ENCODE results near the gene KCTD10.
"Not testable (repeated sequence)": the region's sequence is repeated elsewhere in the genome, so short reads cannot be mapped to it uniquely, and the experiment has no call there.

The KCTD10 gene

DNA sequence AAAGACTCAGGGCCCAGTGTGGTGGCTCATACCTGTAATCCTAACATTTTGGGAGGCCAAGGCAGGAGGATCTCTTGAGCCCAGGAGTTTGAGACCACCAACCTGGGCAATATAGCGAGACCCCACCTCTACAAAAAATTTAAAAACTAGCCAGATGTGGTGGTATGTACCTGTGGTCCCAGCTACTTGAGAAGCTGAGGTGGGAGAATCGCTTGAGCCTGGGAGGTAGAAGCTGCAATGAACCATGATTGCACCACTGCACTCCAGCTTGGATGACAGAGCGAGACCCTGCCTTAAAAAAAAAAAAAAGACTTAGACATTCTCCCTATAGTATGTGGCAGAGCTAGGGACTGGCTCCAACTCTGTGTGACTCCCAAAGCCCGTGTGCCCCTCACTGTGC, 3.3 kb upstream of the KCTD10 start:
- TF ChIP-seq, protein P1, sequence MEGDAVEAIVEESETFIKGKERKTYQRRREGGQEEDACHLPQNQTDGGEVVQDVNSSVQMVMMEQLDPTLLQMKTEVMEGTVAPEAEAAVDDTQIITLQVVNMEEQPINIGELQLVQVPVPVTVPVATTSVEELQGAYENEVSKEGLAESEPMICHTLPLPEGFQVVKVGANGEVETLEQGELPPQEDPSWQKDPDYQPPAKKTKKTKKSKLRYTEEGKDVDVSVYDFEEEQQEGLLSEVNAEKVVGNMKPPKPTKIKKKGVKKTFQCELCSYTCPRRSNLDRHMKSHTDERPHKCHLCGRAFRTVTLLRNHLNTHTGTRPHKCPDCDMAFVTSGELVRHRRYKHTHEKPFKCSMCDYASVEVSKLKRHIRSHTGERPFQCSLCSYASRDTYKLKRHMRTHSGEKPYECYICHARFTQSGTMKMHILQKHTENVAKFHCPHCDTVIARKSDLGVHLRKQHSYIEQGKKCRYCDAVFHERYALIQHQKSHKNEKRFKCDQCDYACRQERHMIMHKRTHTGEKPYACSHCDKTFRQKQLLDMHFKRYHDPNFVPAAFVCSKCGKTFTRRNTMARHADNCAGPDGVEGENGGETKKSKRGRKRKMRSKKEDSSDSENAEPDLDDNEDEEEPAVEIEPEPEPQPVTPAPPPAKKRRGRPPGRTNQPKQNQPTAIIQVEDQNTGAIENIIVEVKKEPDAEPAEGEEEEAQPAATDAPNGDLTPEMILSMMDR (conservative IDR thresholded peaks at IDR 0.05; ENCODE audit: low read depth), result no peak
- CTCF ChIA-PET, result no interaction called here
- no peak for DNase-seq (ENCODE audit: low spot score)

DNA sequence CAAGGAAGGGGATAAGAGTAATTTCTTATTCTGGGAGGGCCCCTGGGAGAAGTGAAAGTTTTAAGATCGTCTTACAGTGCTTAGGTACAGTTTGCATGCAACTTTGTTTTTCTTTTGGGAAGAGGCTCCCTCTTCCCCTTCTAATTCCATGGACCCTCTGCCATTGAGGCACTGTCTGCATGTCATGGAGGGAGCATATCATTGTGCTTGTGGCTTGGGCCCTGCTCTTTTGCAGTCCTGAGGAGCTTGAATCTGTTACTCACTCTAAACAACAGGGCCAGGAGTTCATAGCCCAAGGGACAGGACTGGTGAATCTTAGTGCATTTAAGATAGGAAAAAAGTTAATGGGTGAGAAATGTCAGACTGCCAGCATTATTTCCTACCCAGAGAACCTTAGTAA, 2.7 kb upstream of the KCTD10 start:
- DNase-seq (ENCODE audit: low spot score), result no peak
- TF ChIP-seq, protein P1 (conservative IDR thresholded peaks at IDR 0.05; ENCODE audit: low read depth), result no peak
- ChIA-PET CTCF (interaction anchor here (0.6 kb wide), 1 partner anchor 352 kb away, joined by 3 read pairs; no protein-coding TSS in a partner anchor), POLR2A (ENCODE audit: low non-redundant PET) (interaction anchor here (0.5 kb wide), 1 partner anchor 941 kb away, joined by 3 read pairs; no protein-coding TSS in a partner anchor)
- no peak overlapping the region for H3K27ac ChIP-seq

More for the DNA sequence above, 3.3 kb upstream of the KCTD10 start:
- POLR2A ChIA-PET (ENCODE audit: low non-redundant PET), result interaction anchor here (0.5 kb wide), 1 partner anchor 940 kb away, joined by 3 read pairs; no protein-coding TSS in a partner anchor
- H3K27ac ChIP-seq, result no peak overlapping the region

DNA sequence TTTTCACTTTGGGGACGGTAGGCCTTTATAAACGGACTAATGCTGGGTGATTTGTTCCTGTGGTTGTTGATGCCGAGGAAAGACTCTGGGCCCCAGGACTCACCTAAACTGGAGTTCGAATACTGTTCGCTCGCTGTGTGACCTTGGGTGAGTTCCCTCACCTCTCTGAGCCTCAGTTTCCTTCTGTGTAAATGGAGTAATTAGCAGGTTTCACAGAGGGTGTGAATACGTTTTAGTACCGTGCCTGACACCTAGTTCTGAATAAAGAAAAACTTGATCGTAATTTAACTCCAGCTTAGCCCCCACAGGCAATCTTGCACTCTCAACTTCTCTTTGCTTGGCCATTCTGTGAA, 839 bp upstream of the KCTD10 start:
- TF ChIP-seq, protein P1 (conservative IDR thresholded peaks at IDR 0.05; ENCODE audit: low read depth), result no peak
- CTCF ChIA-PET, result interaction anchor here (0.7 to 1.1 kb wide), 3 partner anchors 17 to 50 kb away, joined by 3 to 4 read pairs (median 3); no protein-coding TSS in a partner anchor
- POLR2A ChIA-PET (ENCODE audit: low non-redundant PET), result interaction anchor here (0.7 kb wide), 1 partner anchor 45 kb away, joined by 3 read pairs; no protein-coding TSS in a partner anchor
- no peak for DNase-seq (ENCODE audit: low spot score)
- H3K27ac ChIP-seq, result peak overlapping the region; percentile 86

DNA sequence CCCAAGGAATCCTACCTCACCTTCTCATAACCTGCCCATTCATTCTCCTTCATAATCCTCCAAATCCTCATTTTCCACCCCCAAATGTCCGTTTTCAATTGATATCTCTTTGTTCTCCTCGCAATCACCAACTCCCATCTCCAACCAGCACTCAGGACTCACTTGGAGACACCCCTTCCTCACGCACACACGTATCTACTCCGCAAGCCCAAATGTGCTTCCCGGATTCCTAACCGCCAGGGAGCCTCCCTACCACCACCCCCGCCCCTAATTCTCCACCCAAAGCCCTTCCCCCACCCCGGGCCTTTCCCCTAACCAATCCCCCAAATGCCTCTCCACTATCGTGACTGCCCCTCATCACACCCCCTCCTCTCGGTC, 304 bp downstream of the KCTD10 start:
- ChIA-PET CTCF (interaction anchor here (0.5 to 0.7 kb wide), 2 partner anchors 46 to 365 kb away, joined by 3 to 6 read pairs; no protein-coding TSS in a partner anchor), POLR2A (ENCODE audit: low non-redundant PET) (interaction anchor here (0.6 to 1.3 kb wide), 2 partner anchors 49 to 1112 kb away, joined by 3 to 4 read pairs; no protein-coding TSS in a partner anchor)
- H3K27ac ChIP-seq, result peak overlapping the region; percentile 86
- TF ChIP-seq, protein P1 (conservative IDR thresholded peaks at IDR 0.05; ENCODE audit: low read depth), result no peak
- no peak for DNase-seq (ENCODE audit: low spot score)

DNA sequence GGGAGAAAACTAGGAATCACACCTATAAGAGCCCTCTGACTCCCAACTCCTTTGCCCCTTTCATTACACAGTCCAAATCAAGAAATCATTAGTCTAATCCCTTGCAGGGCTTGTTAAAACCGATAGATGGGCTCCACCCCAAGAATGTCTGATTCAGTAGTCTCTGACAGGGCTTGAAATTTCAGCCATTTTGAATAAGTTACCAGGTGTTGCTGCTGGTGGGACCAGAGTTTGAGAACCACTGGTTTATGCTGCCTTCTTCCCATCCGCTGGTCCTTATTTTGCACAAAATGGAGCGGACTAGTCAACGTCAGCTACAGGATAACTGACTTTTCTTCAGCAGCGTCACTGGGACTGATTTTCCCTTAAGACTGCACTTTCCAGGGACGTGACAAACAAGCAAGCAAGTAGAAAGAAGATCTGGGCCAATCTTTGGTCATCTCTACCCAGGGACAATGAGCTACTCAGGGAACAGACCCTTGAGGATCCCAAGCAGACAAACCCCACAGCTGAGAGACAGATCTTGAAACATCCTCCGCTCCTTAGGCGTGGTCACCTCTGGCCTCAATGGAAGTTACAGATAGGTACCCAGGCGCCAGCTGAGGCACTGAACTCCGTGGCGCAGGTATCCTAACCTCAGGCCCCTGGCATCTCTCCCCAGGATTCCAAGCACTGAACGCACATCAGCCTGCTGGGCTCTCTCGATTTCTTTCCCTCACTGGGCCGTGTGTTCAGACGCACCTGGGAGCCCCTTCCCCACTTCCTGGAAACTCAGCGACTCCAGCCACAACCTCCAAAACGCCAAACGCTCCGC, 900 bp downstream of the KCTD10 start:
- no peak for DNase-seq (ENCODE audit: low spot score)
- TF ChIP-seq, protein P1 (conservative IDR thresholded peaks at IDR 0.05; ENCODE audit: low read depth), result no peak
- peak overlapping the region; percentile 86 for H3K27ac ChIP-seq
- CTCF ChIA-PET, result interaction anchor here (0.5 kb wide), 1 partner anchor 45 kb away, joined by 6 read pairs; no protein-coding TSS in a partner anchor
- POLR2A ChIA-PET (ENCODE audit: low non-redundant PET), result interaction anchor here (1.3 kb wide), 1 partner anchor 48 kb away, joined by 3 read pairs; no protein-coding TSS in a partner anchor

DNA sequence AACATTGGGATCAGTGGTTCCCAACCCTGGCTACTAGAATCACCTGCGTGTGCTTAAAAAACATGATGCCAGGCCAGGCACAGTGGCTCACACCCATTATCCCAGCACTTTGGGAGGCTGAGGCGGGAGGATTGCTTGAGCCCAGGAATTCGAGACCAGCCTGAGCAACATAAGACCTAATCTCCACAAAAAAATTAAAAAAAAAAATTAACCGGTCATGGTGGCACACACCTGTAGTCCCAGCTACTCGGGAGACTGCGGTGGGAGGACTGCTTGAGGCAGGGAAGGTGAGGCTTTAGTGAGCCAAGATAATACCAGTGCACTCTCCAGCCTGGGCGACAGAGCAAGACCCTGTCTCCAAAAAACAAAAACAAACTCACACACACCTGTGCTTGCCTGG, 2.0 kb downstream of the KCTD10 start:
- CTCF ChIA-PET, result interaction anchor here (0.6 to 1.2 kb wide), 2 partner anchors 43 to 940 kb away, joined by 3 read pairs; no protein-coding TSS in a partner anchor
- no peak overlapping the region for H3K27ac ChIP-seq
- POLR2A ChIA-PET (ENCODE audit: low non-redundant PET), result no interaction called here
- TF ChIP-seq, protein P1 (conservative IDR thresholded peaks at IDR 0.05; ENCODE audit: low read depth), result no peak
- no peak for DNase-seq (ENCODE audit: low spot score)

DNA sequence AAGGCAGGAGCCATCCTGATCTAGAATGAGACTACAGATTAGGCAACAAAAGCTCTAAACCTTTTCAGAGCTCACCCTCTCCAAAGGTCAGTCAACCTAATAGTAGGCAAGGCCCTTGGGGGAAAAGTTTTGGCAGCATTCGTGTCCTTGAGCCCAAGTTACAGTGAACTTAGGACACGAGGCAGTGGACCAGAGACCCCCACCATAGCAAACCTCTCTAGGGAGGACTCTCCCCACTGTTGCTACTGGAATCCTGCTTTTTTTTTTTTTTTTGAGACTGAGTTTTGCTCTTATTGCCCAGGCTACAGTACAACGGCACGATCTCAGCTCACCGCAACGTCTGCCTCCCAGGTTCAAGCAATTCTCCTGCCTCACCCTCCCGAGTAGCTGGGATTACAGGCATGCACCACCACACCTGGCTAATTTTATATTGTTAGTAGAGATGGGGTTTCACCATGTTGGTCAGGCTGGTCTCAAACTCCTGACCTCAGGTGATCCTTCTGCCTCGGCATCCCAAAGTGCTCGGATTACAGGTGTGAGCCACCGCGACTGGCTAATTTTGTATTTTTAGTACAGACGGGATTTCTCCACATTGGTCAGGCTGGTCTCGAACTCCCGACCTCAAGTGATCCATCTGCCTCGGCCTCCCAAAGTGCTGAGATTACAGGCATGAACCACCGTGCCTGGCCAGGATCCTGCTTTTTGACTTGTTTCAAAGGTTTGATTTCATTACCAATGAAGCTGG, 3.4 kb downstream of the KCTD10 start:
- DNase-seq (ENCODE audit: low spot score); H3K27ac ChIP-seq; POLR2A ChIA-PET (ENCODE audit: low non-redundant PET): not testable (repeated sequence)
- CTCF ChIA-PET, result interaction anchor here (0.7 to 1.2 kb wide), 3 partner anchors 41 to 80 kb away, joined by 3 to 7 read pairs (median 3); no protein-coding TSS in a partner anchor
